Muscle of leg (tissue), 11 donors: ENCODE results near the gene TMEM40. TPM values are rescaled to one million over a fixed set of nuclear protein-coding genes. Genes with fewer than 3 reads are reported as not detected.

Source experiments
- DNase-seq: peaks from one replicate; pipeline ENCODE4 v3.0.0; 2013
- H3K27ac ChIP-seq: one replicate; pipeline ENCODE4 v1.5.1; 2013; ENCODE audit warnings: mild to moderate bottlenecking, low read length, control low read depth
- H3K27me3 ChIP-seq: one replicate; pipeline ENCODE4 v1.6.1; 2013; ENCODE audit warnings: low read length; ENCODE audit not compliant: control insufficient read depth, insufficient read depth
- H3K36me3 ChIP-seq: one replicate; pipeline ENCODE4 v1.6.1; 2013; ENCODE audit warnings: low read length; ENCODE audit not compliant: control insufficient read depth, insufficient read depth
- H3K4me1 ChIP-seq: one replicate; pipeline ENCODE4 v1.6.1; 2013; ENCODE audit warnings: low read length; ENCODE audit not compliant: control insufficient read depth, insufficient read depth
- H3K4me3 ChIP-seq: one replicate; pipeline ENCODE4 v1.5.1; 2013; ENCODE audit warnings: low read length, control low read depth
- H3K9me3 ChIP-seq: replicated peaks from 2 replicates; pipeline ENCODE4 v1.6.1; 2013; ENCODE audit warnings: low read depth, low read length; ENCODE audit not compliant: control insufficient read depth
- WGBS: methylation state at CpG from one replicate; pipeline ENCODE4 v1.1.5; 2013; ENCODE audit warnings: missing lambda C conversion rate; ENCODE audit not compliant: insufficient coverage; 5-methylcytosine and 5-hydroxymethylcytosine counted together
- polyA plus RNA-seq, 8 donors: library from polyadenylated mRNA; unstranded; fragments of 120-200 nt; gene quantifications; one replicate each; pipeline versions ENCODE4 v1.2.1 to v1.2.3, GENCODE V29; 2013; ENCODE audit warnings: inconsistent platforms in 1 of 8, low replicate concordance in 1 of 8; ENCODE audit not compliant: insufficient read length in 8 of 8, insufficient read depth in 1 of 8
- total RNA-seq: library from RNA; stranded (reverse); fragments of 120-200 nt; gene quantifications from one replicate; pipeline ENCODE4 v1.2.4, GENCODE V29; 2013

The TMEM40 gene
- total and polyA plus RNA-seq, 9 donors = 6.4 to 16.8 (median 12.8) TPM

DNA sequence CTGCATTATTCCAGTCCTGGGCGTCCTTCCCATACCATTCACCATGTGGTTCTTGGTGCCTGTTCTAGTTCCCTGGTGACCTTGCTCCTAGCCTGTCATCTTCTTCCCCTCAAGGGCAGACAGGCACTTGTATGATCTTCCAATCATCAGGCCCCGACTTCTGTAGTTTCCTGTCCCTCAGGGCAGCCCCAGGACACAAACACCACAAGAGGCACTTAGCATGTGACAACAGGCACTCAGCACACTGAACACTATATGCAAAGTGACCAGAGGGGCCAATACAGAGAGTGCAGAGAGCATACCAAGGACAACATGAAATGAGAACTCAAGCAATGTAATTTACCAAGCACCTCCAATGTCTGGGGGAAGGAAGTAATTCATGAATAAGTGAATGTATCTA lies 17.9 kb downstream of the TMEM40 start:
- no peak for DNase-seq

DNA sequence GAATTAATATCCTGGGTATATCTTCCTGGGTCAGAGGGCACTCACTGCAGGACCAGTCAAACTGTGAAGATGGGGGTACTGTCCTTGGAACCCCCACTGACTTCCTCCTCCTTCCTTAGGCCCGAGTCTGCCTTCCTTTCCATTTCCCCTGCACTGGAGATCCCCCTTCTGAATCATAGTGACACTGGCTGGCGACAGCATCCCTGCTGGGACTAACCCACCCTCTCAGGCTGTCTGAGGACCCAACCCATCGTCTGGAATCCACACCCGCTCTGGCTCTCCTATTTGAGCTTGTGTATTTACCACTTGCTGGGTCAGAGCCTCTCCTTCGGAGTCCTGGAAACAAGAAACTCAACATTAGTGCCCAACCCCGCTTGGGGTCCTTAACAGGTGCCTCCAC lies 21.2 kb downstream of the TMEM40 start:
- Histone ChIP-seq H3K9me3 (no peaks in the 10 kb centered on the region), H3K27me3 (no peaks in the 10 kb centered on the region), H3K4me3 (no peak overlapping the region), H3K4me1 (no peaks in the 10 kb centered on the region), H3K27ac (no peak overlapping the region), H3K36me3 (no peaks in the 10 kb centered on the region)
- no peak for DNase-seq
- WGBS = 61% methylated on average over 5 of the region's 6 CpGs

More for the DNA sequence above, 17.9 kb downstream of the TMEM40 start:
- Histone ChIP-seq H3K27ac (no peak overlapping the region), H3K36me3 (no peaks in the 10 kb centered on the region), H3K4me1 (no peaks in the 10 kb centered on the region), H3K9me3 (no peaks in the 10 kb centered on the region), H3K27me3 (no peaks in the 10 kb centered on the region), H3K4me3 (no peak overlapping the region)
- 76% methylated on average over 2 of the region's 2 CpGs for WGBS

DNA sequence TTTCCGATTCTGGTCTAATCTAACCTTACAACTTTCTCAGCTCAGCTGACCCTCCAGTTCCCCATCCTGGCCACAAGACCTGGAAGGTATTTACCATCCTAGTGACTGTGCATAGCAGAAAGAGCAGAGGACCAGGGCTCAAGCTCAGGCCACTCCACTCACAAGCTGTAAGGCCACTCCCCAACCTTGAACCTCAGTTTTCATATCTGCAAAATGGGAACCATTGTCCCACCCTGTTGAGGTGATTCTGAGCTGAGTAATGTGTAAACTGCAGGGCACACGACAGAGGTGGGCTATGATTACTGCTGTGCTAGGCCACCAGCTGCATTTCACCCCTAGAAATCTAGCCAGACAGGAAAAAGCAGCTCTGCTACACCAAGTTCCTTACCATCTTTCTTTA lies 21.7 kb downstream of the TMEM40 start:
- DNase-seq = no peak
- Histone ChIP-seq H3K27ac (no peak overlapping the region), H3K4me1 (no peaks in the 10 kb centered on the region), H3K4me3 (no peak overlapping the region), H3K36me3 (no peaks in the 10 kb centered on the region), H3K27me3 (no peaks in the 10 kb centered on the region), H3K9me3 (no peaks in the 10 kb centered on the region)
- 75% methylated on average over 2 of the region's 2 CpGs for WGBS

DNA sequence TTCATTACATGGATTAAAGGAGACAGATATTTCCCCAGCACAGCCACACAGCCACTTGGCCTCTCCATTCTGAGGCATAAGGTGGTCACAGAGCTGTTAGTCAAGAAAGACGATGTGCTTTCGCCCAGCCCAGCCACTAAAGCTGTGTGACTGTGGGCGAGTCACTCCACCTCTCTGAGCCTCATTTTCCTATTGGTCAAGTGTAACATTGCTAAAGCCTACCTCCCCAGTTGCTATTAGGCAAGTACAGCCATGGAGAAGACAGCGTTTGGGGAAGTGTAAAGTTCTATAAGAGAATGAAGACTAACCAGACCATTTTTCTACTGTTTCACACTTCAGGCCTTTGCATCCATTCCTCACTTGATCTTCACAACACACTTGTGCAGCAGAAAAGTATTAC lies 24.1 kb downstream of the TMEM40 start:
- WGBS = 100% methylated on average over 2 of the region's 4 CpGs
- no peaks in the 10 kb centered on the region for H3K4me1 ChIP-seq
- DNase-seq = no peak
- H3K4me3 ChIP-seq = no peak overlapping the region
- H3K27ac ChIP-seq = no peak overlapping the region
- H3K36me3 ChIP-seq = no peaks in the 10 kb centered on the region
- no peaks in the 10 kb centered on the region for H3K27me3 ChIP-seq
- H3K9me3 ChIP-seq = no peaks in the 10 kb centered on the region

DNA sequence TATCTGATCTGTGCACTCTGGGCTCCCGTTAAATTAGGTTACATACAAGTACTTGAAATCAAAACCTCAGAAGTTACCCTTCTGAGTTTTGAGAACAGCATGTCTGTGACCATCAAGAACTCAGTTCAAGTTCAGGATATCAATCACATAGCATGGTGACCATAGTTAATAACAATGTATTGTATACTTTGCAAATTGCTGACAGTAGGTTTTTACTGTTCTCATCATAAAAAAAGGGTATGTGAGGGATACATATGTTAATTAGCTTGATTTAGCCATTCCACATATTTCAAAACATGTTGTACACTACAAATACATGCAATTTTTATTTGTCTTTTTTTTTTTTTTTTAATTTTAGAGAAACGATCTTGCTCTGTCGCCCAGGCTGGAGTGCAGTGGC lies 25.5 kb downstream of the TMEM40 start:
- DNase-seq = no peak
- 100% methylated on average over 1 of the region's 3 CpGs for WGBS
- Histone ChIP-seq H3K4me3 (no peak overlapping the region), H3K36me3 (no peaks in the 10 kb centered on the region), H3K4me1 (peaks cover 8% of the 10 kb centered on the region), H3K9me3 (no peaks in the 10 kb centered on the region), H3K27ac (no peak overlapping the region), H3K27me3 (no peaks in the 10 kb centered on the region)

DNA sequence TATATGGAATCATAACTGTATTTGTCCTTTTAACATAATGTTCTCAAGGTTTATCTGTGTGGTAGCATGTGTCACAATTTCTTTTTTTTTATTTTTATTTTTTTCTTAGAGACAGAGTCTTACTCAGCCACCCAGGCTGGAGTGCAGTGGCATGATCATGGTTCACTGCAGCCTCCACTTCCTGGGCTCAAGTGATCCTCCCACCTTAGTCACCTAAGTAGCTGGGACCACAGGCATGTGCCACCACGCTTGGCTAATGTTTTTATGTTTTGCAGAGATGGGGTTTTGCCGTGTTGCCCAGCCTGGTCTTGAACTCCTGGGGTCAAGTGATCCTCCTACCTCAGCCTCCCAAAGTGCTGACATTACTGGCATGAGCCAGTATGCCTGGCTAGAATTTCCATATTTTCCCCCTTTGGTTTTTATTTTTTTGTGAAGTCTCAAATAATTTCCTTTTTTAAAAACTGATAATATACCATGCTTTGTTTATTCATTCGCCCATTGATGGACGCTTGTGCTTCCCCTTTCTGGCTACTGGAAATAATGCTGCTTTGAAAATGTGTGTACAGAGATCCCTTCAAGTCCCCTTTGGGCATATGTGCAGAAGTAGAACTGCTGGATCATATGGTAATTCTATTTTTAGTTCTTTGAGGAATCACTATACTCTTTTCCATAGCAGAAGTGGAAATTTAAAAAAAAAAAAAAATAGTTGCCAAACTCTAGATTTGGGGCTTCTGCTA lies 28.4 kb downstream of the TMEM40 start:
- H3K4me1 ChIP-seq = peaks cover 18% of the 10 kb centered on the region
- no peak overlapping the region for H3K4me3 ChIP-seq
- no CpG with 5 or more reads among the region's 4 CpGs for WGBS
- no peaks in the 10 kb centered on the region for H3K9me3 ChIP-seq
- no peaks in the 10 kb centered on the region for H3K27me3 ChIP-seq
- peak; percentile 64 for DNase-seq
- peak overlapping the region; percentile 10 for H3K27ac ChIP-seq
- H3K36me3 ChIP-seq = no peaks in the 10 kb centered on the region

DNA sequence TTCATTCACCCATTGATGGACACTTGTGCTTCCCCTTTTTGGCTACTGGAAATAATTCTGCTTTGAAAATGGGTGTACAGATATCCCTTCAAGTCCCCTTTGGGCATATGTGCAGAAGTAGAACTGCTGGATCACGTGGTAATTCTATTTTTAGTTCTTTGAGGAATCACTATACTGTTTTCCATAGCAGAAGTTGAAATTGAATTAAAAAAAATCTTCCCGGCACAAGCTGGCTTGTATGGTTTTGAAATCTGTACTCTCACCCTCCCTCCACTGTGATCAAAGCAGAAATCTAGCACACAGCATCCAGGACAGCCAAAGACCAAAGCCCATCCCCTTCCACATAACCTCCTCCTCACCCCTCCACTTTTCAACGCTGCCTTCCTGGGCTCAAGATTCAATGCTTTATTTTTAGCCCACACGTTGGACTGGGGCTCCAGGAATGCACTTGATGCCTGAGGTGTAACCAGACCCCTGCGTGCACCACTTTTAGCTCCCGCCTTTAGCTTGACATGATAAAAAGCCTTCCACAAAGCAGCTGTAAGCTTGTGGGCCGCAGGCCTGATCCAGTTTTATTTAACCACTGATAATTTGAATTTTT lies 29.9 kb downstream of the TMEM40 start:
- Histone ChIP-seq H3K36me3 (no peaks in the 10 kb centered on the region), H3K4me3 (no peak overlapping the region), H3K27ac (peak overlapping the region; percentile 91), H3K9me3 (no peaks in the 10 kb centered on the region), H3K27me3 (no peaks in the 10 kb centered on the region), H3K4me1 (peaks cover 18% of the 10 kb centered on the region)
- 10% methylated on average over 4 of the region's 7 CpGs for WGBS
- DNase-seq = peak; percentile 91

DNA sequence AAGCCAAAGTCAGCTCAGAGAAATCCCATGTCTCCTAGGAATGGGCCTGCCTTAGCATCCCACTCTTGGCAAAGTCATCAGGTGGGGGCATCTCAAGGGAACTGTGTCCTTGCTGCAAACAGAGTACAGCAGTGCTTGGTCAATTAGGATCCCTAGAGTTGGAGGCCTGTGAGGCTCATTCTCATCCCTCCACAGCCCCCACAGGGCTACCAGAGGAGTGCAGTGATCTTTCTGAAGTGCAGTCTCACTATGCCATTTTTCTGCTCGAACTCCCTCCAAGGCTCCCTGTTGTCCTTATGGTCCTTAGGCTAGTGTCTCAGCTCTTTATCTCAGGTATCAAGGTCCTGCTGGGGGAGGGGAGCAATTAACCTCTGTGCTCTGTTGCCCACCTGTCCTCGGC lies 31.1 kb downstream of the TMEM40 start:
- H3K4me3 ChIP-seq = no peak overlapping the region
- WGBS = 75% methylated on average over 1 of the region's 2 CpGs
- H3K27ac ChIP-seq = peak overlapping the region; percentile 91

DNA sequence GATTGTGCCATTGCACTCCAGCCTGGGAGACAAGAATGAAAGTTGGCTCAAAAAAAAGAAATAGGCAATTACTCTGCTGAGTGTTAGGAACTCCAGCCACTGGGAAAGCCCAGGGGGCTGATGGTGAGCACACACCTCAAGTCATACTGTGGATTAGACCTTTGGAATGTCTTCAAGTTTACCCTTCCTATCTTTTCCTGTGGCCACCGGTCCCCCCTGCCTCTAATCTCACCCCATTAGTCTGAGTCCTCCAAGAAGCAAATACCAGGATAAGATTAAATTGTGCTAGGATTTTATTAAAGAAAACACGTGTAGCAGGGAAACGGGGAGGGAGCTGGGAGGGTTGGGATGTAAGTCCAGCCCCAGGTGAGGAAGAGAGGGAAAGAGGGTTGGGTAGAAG lies 31.6 kb downstream of the TMEM40 start:
- peaks cover 18% of the 10 kb centered on the region for H3K4me1 ChIP-seq
- DNase-seq = no peak
- no peaks in the 10 kb centered on the region for H3K9me3 ChIP-seq
- H3K27ac ChIP-seq = peak overlapping the region; percentile 91
- no peaks in the 10 kb centered on the region for H3K36me3 ChIP-seq
- H3K4me3 ChIP-seq = no peak overlapping the region
- no peaks in the 10 kb centered on the region for H3K27me3 ChIP-seq
- 41% methylated on average over 2 of the region's 3 CpGs for WGBS

More for the DNA sequence above, 31.1 kb downstream of the TMEM40 start:
- no peak for DNase-seq
- H3K4me1 ChIP-seq = peaks cover 18% of the 10 kb centered on the region
- H3K9me3 ChIP-seq = no peaks in the 10 kb centered on the region
- no peaks in the 10 kb centered on the region for H3K27me3 ChIP-seq
- H3K36me3 ChIP-seq = no peaks in the 10 kb centered on the region

DNA sequence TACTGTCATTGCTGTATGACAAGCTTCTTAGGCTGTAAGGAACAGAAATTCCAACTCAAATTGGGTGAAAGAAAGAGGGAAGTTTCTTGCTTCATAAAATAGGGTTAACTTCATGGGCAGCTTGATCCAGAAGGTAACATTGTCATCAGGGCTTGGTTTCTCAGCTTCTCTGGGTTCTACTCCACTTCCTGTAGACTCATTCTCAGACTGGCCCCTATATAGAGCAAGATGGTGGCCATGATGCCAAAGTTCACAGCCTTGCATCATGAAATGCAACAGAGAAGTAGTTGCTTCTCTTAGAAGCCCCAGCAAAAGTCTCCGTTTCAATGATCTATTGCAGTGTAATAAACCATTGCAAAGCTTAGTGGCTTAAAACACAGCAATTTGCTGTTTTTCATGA lies 33.6 kb downstream of the TMEM40 start:
- no peak for DNase-seq
- Histone ChIP-seq H3K36me3 (no peaks in the 10 kb centered on the region), H3K4me1 (peaks cover 18% of the 10 kb centered on the region), H3K9me3 (no peaks in the 10 kb centered on the region), H3K27me3 (no peaks in the 10 kb centered on the region), H3K27ac (no peak overlapping the region), H3K4me3 (no peak overlapping the region)
- WGBS = 100% methylated on average over 1 of the region's 1 CpG
